ENCODE data around the gene SORL1-AS1.
A peak's percentile ranks its signal among the peaks of the same experiment; 100 is the strongest.

Gene SORL1-AS1

DNA sequence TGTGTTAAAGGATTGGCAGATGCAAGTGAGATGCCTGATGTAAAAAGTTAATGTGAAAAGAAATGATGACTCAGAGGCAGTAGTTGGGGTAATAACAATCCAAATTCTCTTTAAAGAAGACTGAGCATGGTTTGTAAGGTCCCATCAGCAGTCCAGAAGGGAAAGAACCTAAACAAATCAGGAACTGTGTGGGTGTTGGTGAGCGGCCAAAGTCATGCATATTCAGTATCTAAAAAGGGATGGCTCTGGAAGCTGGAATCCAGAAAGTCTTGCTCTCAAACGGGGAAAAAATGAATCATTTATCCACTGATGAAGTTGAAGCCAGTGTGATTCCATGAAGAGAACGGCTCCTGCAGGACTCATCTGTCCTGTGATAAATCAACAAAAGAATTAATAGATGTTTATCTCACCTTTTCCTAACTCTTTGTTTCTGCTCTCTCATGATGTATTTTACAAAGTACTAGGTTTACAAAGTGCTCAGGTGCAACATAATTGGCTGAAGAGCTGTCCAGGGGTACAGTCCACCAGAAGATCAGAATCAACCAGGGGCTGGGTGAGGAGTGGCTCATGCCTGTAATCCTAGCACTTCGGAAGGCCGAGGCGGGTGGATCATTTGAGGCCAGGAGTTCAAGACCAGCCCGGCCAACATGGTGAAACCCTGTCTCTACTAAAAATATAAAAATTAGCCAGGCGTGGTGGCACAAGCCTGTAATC lies 20.5 kb upstream of the SORL1-AS1 start:
- H3K4me1 Mint-ChIP-seq, result peaks cover 12% of the 10 kb centered on the region
- TF ChIP-seq, protein P1, sequence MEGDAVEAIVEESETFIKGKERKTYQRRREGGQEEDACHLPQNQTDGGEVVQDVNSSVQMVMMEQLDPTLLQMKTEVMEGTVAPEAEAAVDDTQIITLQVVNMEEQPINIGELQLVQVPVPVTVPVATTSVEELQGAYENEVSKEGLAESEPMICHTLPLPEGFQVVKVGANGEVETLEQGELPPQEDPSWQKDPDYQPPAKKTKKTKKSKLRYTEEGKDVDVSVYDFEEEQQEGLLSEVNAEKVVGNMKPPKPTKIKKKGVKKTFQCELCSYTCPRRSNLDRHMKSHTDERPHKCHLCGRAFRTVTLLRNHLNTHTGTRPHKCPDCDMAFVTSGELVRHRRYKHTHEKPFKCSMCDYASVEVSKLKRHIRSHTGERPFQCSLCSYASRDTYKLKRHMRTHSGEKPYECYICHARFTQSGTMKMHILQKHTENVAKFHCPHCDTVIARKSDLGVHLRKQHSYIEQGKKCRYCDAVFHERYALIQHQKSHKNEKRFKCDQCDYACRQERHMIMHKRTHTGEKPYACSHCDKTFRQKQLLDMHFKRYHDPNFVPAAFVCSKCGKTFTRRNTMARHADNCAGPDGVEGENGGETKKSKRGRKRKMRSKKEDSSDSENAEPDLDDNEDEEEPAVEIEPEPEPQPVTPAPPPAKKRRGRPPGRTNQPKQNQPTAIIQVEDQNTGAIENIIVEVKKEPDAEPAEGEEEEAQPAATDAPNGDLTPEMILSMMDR (IDR thresholded peaks at IDR 0.05; ENCODE audit: unreplicated experiment), result no peak

DNA sequence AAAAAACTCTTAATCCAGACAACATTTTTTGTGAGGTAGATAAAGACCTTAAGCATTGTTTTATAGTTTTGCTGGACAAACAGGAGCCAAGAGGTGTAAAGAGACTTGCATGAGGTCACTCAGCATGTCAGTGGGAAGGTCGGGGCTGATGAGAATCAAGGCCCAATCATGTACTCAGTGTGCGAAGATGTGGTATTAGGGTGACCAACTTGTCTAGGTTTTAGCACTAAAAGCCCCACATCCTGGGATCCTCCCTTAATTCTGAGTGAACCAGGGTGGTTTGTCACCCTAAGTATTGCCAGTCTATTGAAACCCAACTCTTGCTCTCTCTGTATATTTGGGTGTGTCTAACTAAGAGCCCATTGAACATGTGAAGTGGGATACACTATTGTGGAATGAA lies 19.5 kb upstream of the SORL1-AS1 start:
- H3K27me3 Mint-ChIP-seq (ENCODE audit: low read depth), result no peaks in the 10 kb centered on the region
- TF ChIP-seq, protein P1 (IDR thresholded peaks at IDR 0.05; ENCODE audit: unreplicated experiment), result no peak
- peaks cover 3% of the 10 kb centered on the region for H3K36me3 Mint-ChIP-seq
- no peak for DNase-seq (ENCODE audit: low spot score in 2 of 2, unreplicated experiment in 2 of 2)
- peaks cover 17% of the 10 kb centered on the region for H3K4me1 Mint-ChIP-seq
- H3K9me3 Mint-ChIP-seq, result no peaks in the 10 kb centered on the region
- H3K4me3 Mint-ChIP-seq, result no peak overlapping the region
- no peak overlapping the region for H3K27ac Mint-ChIP-seq

More for the DNA sequence above, 20.5 kb upstream of the SORL1-AS1 start:
- Mint-ChIP-seq H3K9me3 (no peaks in the 10 kb centered on the region), H3K27ac (no peak overlapping the region), H3K27me3 (ENCODE audit: low read depth) (no peaks in the 10 kb centered on the region), H3K36me3 (peaks cover 3% of the 10 kb centered on the region), H3K4me3 (no peak overlapping the region)
- DNase-seq (ENCODE audit: low spot score in 2 of 2, unreplicated experiment in 2 of 2), result no peak

DNA sequence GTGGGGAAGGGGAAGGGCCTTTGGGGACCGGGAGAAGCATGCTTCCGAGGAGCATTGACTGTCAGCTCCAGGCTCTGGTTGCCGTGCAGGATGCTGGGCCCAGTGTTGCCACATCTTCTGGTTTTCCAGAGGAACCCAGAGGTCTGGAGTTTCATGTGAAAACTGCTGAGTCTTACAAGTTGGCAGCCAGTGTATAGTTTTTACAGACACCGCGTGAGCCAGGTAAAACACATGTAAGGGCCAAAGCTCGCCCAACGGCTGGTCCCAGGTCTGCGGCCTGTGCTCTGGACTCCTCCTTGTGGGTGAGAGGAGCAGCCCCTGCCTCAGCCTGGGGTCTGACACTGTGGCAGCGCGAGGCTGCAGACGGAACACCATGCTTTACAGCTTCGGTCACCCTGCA lies 18.4 kb upstream of the SORL1-AS1 start:
- Mint-ChIP-seq H3K4me1 (peaks cover 27% of the 10 kb centered on the region), H3K36me3 (peaks cover 3% of the 10 kb centered on the region), H3K4me3 (no peak overlapping the region), H3K27me3 (ENCODE audit: low read depth) (no peaks in the 10 kb centered on the region), H3K27ac (no peak overlapping the region), H3K9me3 (no peaks in the 10 kb centered on the region)
- DNase-seq (ENCODE audit: low spot score in 2 of 2, unreplicated experiment in 2 of 2), result no peak
- TF ChIP-seq, protein P1 (IDR thresholded peaks at IDR 0.05; ENCODE audit: unreplicated experiment), result no peak

DNA sequence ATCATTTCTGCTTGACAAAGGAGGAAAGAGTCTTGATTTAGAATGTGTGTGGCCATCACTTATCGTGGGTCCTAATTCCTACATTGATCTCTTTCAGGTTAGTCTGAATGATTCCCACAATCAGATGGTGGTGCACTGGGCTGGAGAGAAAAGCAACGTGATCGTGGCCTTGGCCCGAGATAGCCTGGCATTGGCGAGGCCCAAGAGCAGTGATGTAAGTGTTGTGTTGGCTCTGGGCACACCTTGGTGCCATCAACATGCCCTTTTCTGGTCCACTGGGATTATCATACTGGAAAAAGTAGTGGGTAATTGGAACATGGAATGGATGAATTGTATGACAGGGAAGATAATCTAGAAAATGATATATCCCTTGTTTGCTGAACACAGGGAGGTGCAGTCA lies 17.1 kb upstream of the SORL1-AS1 start:
- H3K27me3 Mint-ChIP-seq (ENCODE audit: low read depth), result no peaks in the 10 kb centered on the region
- TF ChIP-seq, protein P1 (IDR thresholded peaks at IDR 0.05; ENCODE audit: unreplicated experiment), result no peak
- H3K9me3 Mint-ChIP-seq, result no peaks in the 10 kb centered on the region
- peaks cover 39% of the 10 kb centered on the region for H3K4me1 Mint-ChIP-seq
- no peak overlapping the region for H3K4me3 Mint-ChIP-seq
- no peak for DNase-seq (ENCODE audit: low spot score in 2 of 2, unreplicated experiment in 2 of 2)
- H3K36me3 Mint-ChIP-seq, result peaks cover 3% of the 10 kb centered on the region
- H3K27ac Mint-ChIP-seq, result no peak overlapping the region

DNA sequence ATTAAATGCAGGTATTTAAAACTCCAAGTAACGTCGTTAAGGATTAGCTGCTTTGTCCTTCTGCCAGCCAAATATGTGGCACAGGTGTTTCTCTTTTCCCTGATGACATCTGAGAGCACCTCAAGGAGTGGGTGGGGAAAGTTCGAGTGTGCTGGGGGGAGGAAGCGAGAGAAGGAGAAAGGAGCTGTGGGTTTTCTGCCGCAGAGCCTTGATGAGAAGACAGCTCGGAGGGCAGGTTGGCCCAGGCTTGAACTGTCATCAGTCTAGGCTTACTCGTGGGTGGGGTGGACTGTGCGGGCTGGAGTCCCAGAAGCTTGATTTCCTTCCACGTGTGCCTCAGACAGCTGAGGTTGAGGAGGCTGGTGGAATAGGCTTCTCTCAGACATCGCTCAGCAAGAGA lies 15.2 kb upstream of the SORL1-AS1 start:
- Mint-ChIP-seq H3K4me3 (no peak overlapping the region), H3K27ac (peak overlapping the region; percentile 97), H3K27me3 (ENCODE audit: low read depth) (no peaks in the 10 kb centered on the region), H3K4me1 (peaks cover 48% of the 10 kb centered on the region), H3K36me3 (peaks cover 3% of the 10 kb centered on the region), H3K9me3 (no peaks in the 10 kb centered on the region)
- TF ChIP-seq, protein P1 (IDR thresholded peaks at IDR 0.05; ENCODE audit: unreplicated experiment), result no peak
- no peak for DNase-seq (ENCODE audit: low spot score in 2 of 2, unreplicated experiment in 2 of 2)
